GM12878 (cell line): Measurements from ENCODE around the gene SPP2. TPM values are rescaled to one million over a fixed set of nuclear protein-coding genes. Genes with fewer than 3 reads are reported as not detected.

Experiments used
- ATAC-seq: fragments of 200-7000 bp; cut with Tn5 transposase; 3 replicates; pipeline ENCODE4 v1.9.1; 2020; ENCODE audit warnings: mild to moderate bottlenecking, moderate library complexity
- BruUV-seq: library from RNA; stranded (reverse); fragments of 400-500 nt; replicated peaks from 2 replicates; lab custom pipeline; 2021; lab: Mats Ljungman, UMichigan
- CTCF ChIA-PET: fragments of 300-600 bp; sonication (Branson Sonifier 250); formaldehyde crosslinking; extraction: SDS; loops from one replicate; lab custom pipeline; 2021; ENCODE audit warnings: inconsistent platforms; lab: Yijun Ruan, JAX
- POLR2A ChIA-PET: fragments of 350-600 bp; formaldehyde crosslinking; extraction: SDS; loops from one replicate; lab custom pipeline; 2021; ENCODE audit warnings: inconsistent platforms; lab: Charles Lee
- RAD21 ChIA-PET: fragments of 300-600 bp; sonication (Branson Sonifier 250); formaldehyde crosslinking; loops from one replicate; lab custom pipeline; 2023; ENCODE audit warnings: antibody characterized with exemption; ENCODE audit not compliant: unreplicated experiment; lab: Charles Lee
- SMC1A ChIA-PET: fragments of 300-600 bp; sonication (Branson Sonifier 250); formaldehyde crosslinking; loops from one replicate; lab custom pipeline; 2023; ENCODE audit not compliant: unreplicated experiment, uncharacterized antibody; lab: Charles Lee
- DNase-seq: peaks from one replicate; pipeline ENCODE4 v3.0.0-alpha.2; 2011; ENCODE audit warnings: low read depth, low spot score
- FAIRE-seq: peaks from 3 replicates; lab custom pipeline; 2011; peaks lifted over from hg19 to GRCh38; lab: Jason Lieb, UNC
- H2AFZ ChIP-seq: 2 replicates; pipeline ENCODE4 v1.6.0; 2011; ENCODE audit warnings: low read depth, low read length, control low read depth; ENCODE audit not compliant: control insufficient read depth
- H3K27ac ChIP-seq: 2 replicates; pipeline ENCODE4 v1.5.1; 2011; ENCODE audit warnings: control low read depth; ENCODE audit not compliant: control insufficient read depth, insufficient read depth
- H3K27me3 ChIP-seq, 2 experiments: replicated peaks in 1 of 2; 2 replicates each; pipeline versions ENCODE4 v1.6.0 to v1.6.1; 2011; ENCODE audit warnings: low read length in 1 of 2; ENCODE audit not compliant: control insufficient read depth in 2 of 2, insufficient read depth in 2 of 2
- H3K36me3 ChIP-seq, 2 experiments: 2 replicates each; pipeline ENCODE4 v1.5.1; 2011; ENCODE audit warnings: low read length in 1 of 2; ENCODE audit not compliant: control insufficient read depth in 2 of 2, insufficient read depth in 2 of 2
- H3K4me1 ChIP-seq: 2 replicates; pipeline ENCODE4 v1.6.1; 2011; ENCODE audit warnings: mild to moderate bottlenecking, low read length, moderate library complexity, mixed read lengths; ENCODE audit not compliant: control insufficient read depth, insufficient read depth
- H3K4me2 ChIP-seq: 2 replicates; pipeline ENCODE4 v1.6.0; 2011; ENCODE audit warnings: control low read depth; ENCODE audit not compliant: control insufficient read depth, insufficient read depth
- H3K4me3 ChIP-seq: fragments of 200-600 bp; sonication (generic); 2 replicates; pipeline ENCODE4 v1.5.1; 2016
- H3K79me2 ChIP-seq: 2 replicates; pipeline ENCODE4 v1.6.0; 2011; ENCODE audit warnings: low read length; ENCODE audit not compliant: control insufficient read depth, insufficient read depth
- H3K9ac ChIP-seq: 2 replicates; pipeline ENCODE4 v1.8.0; 2011; ENCODE audit warnings: low read length, control low read depth, mixed read lengths; ENCODE audit not compliant: control insufficient read depth, insufficient read depth
- H3K9me3 ChIP-seq: replicated peaks from 3 replicates; pipeline ENCODE4 v1.5.1; 2011; ENCODE audit warnings: mild to moderate bottlenecking, low read length; ENCODE audit not compliant: control insufficient read depth, insufficient read depth
- H4K20me1 ChIP-seq: 2 replicates; pipeline ENCODE4 v1.6.0; 2011; ENCODE audit not compliant: control insufficient read depth, insufficient read depth
- CBX3 ChIP-seq: fragments of 200-600 bp; sonication (generic); IDR thresholded peaks from 2 replicates; pipeline ENCODE4 v1.6.1; 2016; ENCODE audit warnings: low read depth, borderline replicate concordance
- ETV6 ChIP-seq, 2 experiments: fragments of 450-650 bp in 1 of 2; IDR thresholded peaks in 1 of 2; conservative IDR thresholded peaks in 1 of 2; 2 replicates each; pipeline ENCODE4 v1.6.1; 2014; ENCODE audit warnings: antibody characterized with exemption in 1 of 2, borderline replicate concordance in 1 of 2, low read depth in 1 of 2, mild to moderate bottlenecking in 1 of 2, moderate library complexity in 1 of 2
- KLF5 ChIP-seq: fragments of 450-650 bp; IDR thresholded peaks from 2 replicates; pipeline ENCODE4 v1.6.1; 2014; ENCODE audit warnings: mild to moderate bottlenecking; ENCODE audit not compliant: partially characterized antibody
- NFXL1 ChIP-seq: fragments of 450-650 bp; IDR thresholded peaks from 2 replicates; pipeline ENCODE4 v1.6.1; 2017; ENCODE audit warnings: antibody characterized with exemption, mild to moderate bottlenecking, borderline replicate concordance
- NFYB ChIP-seq: IDR thresholded peaks from 2 replicates; pipeline ENCODE4 v1.6.1; 2011; ENCODE audit warnings: low read depth, mild to moderate bottlenecking, low read length, improper control_type of control experiment, moderate library complexity; ENCODE audit not compliant: insufficient read depth
- POU2F2 ChIP-seq: IDR thresholded peaks from 3 replicates; pipeline ENCODE4 v1.6.1; 2011; ENCODE audit warnings: low read depth, mild to moderate bottlenecking, low read length, borderline replicate concordance
- RUNX3 ChIP-seq: IDR thresholded peaks from 2 replicates; pipeline ENCODE4 v1.6.1; 2012; ENCODE audit warnings: low read length, inconsistent platforms
- SIX5 ChIP-seq: IDR thresholded peaks from 2 replicates; pipeline ENCODE4 v1.6.1; 2011; ENCODE audit warnings: mild to moderate bottlenecking, low read depth, low read length, moderate library complexity; ENCODE audit not compliant: severe bottlenecking
- SMARCA5 ChIP-seq: fragments of 450-650 bp; IDR thresholded peaks from 2 replicates; pipeline ENCODE4 v1.6.1; 2017; ENCODE audit warnings: mild to moderate bottlenecking
- YY1 ChIP-seq: IDR thresholded peaks from 2 replicates; pipeline ENCODE4 v1.6.1; 2011; ENCODE audit warnings: low read depth, mild to moderate bottlenecking, low read length
- WGBS: methylation state at CpG from one replicate; pipeline ENCODE4 v1.1.6; 2016; ENCODE audit warnings: low lambda C conversion rate; ENCODE audit not compliant: insufficient replicate concordance, insufficient coverage; ENCODE audit errors: missing lambda C conversion rate; 5-methylcytosine and 5-hydroxymethylcytosine counted together
- in situ Hi-C: fragments of 300-500 bp; cut with MboI; formaldehyde crosslinking; loops from 9 replicates; pipeline ENCODE4 v1.14.3; 2018; ENCODE audit warnings: mixed read lengths
- intact Hi-C: fragments of 100-400 bp; cut with micrococcal nuclease; formaldehyde crosslinking; loops from one replicate; pipeline ENCODE4 v1.14.2; 2022; ENCODE audit not compliant: unreplicated experiment
- polyA plus RNA-seq, 11 experiments: library from polyadenylated mRNA; depleted of rRNA in 4 of 11; unstranded in 6 of 11; stranded (reverse) in 5 of 11; fragments of >200 nt; fragmentation: Nextera tagmentation in 4 of 11; fragmentation: Illumina TruSeq in 1 of 11; extraction: Ambion mirVana in 4 of 11; extraction: Trizol in 1 of 11; gene quantifications; 1 replicate in 1 of 11; 2 replicates in 10 of 11; pipeline versions ENCODE4 v1.2.1 to v1.2.3, GENCODE V29; 2011 to 2016; ENCODE audit warnings: inconsistent platforms in 2 of 11, missing spikeins in 2 of 11, low read depth in 1 of 11
- total RNA-seq, 4 experiments: library from RNA; depleted of rRNA in 3 of 4; stranded (reverse); fragments of >200 nt in 3 of 4; fragmentation: Illumina TruSeq in 1 of 4; extraction: Trizol in 1 of 4; gene quantifications; 2 replicates each; pipeline versions ENCODE4 v1.2.1 to v1.2.3, GENCODE V29; 2013 to 2021
- TF ChIP-seq, protein P1 (sequence below): IDR thresholded peaks from 2 replicates; pipeline ENCODE4 v1.6.1; 2012; ENCODE audit warnings: low read length, inconsistent platforms

SPP2 gene
- total and polyA plus RNA-seq, 10 of the 15 experiments (the other 5 are each of a cell fraction or from before 2014, with no cell fraction given) = not detected

GRCh38 chr2:234014427-234014826 lies 36.1 kb upstream of the SPP2 start:
- TF ChIP-seq CBX3 (no peak), POU2F2 (no peak), ETV6 (conservative IDR thresholded peaks at IDR 0.05 in 1 of 2, IDR thresholded peaks at IDR 0.05 in 1 of 2; ENCODE audit: borderline replicate concordance in 1 of 2, low read depth in 1 of 2) (no peak), YY1 (no peak), KLF5 (no peak), RUNX3 (no peak), NFXL1 (no peak), SIX5 (no peak), SMARCA5 (no peak), NFYB (no peak)
- TF ChIP-seq, protein P1, sequence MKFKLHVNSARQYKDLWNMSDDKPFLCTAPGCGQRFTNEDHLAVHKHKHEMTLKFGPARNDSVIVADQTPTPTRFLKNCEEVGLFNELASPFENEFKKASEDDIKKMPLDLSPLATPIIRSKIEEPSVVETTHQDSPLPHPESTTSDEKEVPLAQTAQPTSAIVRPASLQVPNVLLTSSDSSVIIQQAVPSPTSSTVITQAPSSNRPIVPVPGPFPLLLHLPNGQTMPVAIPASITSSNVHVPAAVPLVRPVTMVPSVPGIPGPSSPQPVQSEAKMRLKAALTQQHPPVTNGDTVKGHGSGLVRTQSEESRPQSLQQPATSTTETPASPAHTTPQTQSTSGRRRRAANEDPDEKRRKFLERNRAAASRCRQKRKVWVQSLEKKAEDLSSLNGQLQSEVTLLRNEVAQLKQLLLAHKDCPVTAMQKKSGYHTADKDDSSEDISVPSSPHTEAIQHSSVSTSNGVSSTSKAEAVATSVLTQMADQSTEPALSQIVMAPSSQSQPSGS = no peak
- no TSS peak for BruUV-seq
- no peak overlapping the region for H3K4me2 ChIP-seq

More at GRCh38 chr2:234014427-234014826, 36.1 kb upstream of the SPP2 start:
- Histone ChIP-seq H3K4me3 (no peak overlapping the region), H3K36me3 (no peaks in the 10 kb centered on the region), H3K4me1 (no peaks in the 10 kb centered on the region), H3K27ac (no peak overlapping the region), H3K27me3 (peaks cover 0 to 6% of the 10 kb centered on the region in 2 experiments; a peak in 1 of 4 replicates), H4K20me1 (no peaks in the 10 kb centered on the region), H3K9ac (no peak overlapping the region), H2AFZ (no peak overlapping the region), H3K79me2 (no peaks in the 10 kb centered on the region), H3K9me3 (no peaks in the 10 kb centered on the region)
- DNase-seq (no peak), FAIRE-seq (no peak), ATAC-seq (no peak)
- ChIA-PET CTCF (no interaction called here), SMC1A (no interaction called here), RAD21 (interaction anchor here (1.1 kb wide), 1 partner anchor 47 kb away, joined by 3 read pairs; no protein-coding TSS in a partner anchor), POLR2A (no interaction called here)
- in situ Hi-C loops = no loop called here
- intact Hi-C loops = no loop called here
- 0% methylated on average over 1 of the region's 1 CpG for WGBS
